ENCODE measurements around the gene LDB2. TPM values are rescaled to one million over a fixed set of nuclear protein-coding genes. Genes with fewer than 3 reads are reported as not detected.
A peak's percentile ranks its signal among the peaks of the same experiment; 100 is the strongest.

Gene LDB2
- total RNA-seq, 1 donor from 2014 or later, result 363 TPM

DNA sequence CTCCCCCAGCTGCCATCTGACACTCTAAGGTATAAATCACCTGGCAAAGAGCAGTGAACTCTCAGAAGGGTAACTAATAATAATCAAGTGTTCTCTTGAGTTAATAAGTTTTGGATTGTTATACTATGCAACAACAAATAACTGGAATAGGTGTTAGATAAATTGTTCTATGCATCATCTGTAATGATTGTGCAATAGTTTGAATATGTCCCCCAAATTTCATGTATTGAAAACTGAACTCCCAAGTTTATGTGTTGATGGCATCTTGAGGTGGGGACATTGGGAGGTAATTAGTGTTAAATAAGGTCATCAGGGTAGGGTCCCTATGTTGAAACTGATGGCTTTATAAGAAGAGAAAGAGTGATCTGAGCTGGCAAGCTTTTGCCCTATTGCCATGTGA is 399.5 kb downstream of the LDB2 start:
- DNase-seq (ENCODE audit: low read depth in 2 of 2), result no peak

DNA sequence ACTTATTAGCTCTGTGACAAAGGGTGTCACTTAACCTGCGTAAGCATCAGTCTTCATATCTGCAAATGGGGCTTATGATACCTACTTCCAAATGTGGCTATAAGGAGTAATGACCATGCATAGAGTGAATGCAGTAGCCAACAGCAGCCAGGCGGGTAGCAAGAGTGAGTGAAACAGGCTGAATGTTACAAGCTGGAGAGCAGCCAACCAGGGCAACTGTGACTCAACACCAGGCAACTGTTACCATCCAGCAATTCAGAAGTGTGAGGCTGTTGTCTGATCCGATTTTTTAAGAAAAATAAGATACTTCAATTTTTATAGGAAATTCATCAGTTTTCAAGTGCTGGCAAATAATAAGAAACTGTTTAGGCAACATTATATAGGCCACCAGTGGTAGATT is 401.9 kb downstream of the LDB2 start:
- DNase-seq (ENCODE audit: low read depth in 2 of 2), result peak; percentile 47 to 63

DNA sequence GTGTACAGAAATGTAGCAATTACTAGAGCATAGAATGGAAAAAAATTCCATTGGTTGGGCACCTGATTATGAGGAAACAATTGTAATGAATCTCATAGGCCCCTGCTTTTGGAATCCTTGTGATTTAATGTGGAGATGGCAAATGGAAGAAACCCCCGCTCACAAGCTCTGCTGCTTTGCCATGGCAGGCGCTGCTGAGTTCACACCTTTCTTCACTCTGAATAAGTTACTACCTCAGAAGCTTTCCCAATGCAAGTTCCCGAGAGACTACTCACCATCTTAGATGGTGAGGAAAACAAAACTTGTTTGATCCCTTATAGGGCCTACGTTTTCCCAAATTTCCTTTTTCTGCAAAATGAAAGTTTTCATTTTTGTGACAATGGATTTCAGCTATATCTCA is 405.6 kb downstream of the LDB2 start:
- no peak for DNase-seq (ENCODE audit: low read depth in 2 of 2)

DNA sequence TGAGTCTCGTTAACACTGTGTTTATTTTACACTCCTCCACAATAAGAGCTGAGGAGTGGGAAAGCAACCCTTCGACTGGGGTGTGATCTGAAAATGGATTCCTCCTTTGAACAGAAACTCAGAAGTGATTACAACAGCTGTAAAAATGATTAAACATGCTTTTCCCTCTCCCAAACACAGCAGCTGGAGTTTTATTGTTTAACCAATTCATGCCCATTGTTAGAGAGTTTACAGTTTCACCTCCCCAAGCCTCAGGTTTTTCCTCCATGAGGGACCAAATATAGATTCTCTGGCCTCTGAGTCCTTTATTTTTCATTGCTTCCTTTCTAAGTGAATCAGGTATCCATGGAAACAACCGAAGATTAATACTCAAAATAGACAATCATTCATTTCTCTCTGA is 409.2 kb downstream of the LDB2 start:
- DNase-seq (ENCODE audit: low read depth in 2 of 2), result no peak

DNA sequence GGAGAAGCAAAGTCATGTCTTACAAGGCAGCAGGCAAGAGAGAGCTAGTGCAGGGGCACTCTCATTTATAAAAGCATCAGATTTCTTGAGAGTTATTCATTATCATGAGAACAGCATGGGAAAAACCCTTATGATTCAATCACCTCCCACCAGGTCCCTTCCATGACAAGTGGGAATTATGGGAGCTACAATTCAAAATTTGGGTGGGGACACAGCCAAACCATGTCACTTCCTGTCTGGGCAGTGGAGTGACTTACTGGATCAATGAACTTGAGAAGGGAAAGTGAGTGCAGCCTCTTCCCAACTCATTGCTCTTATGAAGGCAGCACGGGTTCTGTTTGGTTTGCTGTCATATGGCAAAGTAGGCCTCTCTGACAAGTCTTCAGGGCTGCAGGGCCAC is 410.4 kb downstream of the LDB2 start:
- DNase-seq (ENCODE audit: low read depth in 2 of 2), result no peak

DNA sequence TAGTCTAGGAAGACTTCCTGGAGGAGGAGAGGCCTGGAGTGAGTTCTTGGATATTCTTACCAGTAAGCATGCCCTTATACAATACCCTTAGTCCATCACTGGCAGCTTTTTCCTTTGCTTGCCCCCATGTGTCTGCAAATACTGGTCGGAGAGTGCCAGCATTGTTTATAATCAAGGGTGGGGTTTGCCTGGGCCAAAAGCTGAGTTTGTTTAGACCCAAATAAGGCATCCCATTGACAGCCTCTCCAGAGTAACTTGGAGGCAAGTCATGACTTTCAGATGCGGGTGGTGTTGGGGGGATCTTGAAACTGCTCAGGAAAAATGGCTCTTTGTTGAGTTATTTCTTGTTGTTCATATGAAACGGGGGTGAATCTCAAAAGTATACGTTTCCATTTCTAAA is 413.7 kb downstream of the LDB2 start:
- no peak for DNase-seq (ENCODE audit: low read depth in 2 of 2)

DNA sequence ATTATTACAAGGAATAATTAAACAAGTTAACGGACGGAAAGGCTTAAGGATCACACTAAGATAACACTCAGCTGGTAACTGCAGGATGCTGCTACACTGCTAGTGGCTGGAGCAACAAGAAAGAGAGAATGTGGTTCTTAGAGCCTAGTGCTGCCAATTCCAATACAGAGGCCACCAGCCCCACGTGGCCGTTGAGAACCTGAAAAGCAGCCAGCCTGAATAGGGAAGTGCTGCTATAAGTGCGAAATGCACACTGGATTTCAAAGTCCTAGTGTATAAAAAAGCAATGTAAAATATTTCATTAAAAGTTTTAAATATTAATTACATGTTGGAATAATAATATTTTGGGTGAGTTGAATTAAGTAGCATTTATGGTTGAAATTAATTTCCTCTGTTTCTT is 414.9 kb downstream of the LDB2 start:
- DNase-seq (ENCODE audit: low read depth in 2 of 2), result no peak

DNA sequence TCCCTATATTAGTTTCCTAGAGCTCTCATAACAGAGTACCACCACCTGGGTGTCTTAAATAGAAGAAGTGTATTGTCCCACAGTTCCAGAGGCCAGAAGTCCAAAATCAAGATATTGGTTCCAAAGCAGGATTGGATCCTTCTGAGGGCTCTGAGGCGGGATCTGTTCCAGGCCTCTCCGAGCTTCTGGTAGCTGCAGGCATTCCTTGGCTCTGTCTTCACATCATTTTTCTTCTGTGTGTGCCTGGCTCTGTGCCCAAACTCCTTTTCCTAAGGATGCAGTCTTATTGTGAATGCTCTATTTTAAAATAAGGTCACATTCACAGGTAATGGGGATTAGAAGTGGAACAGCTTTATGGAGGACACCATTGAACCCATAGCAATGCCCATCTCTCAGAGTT is 418.4 kb downstream of the LDB2 start:
- no peak for DNase-seq (ENCODE audit: low read depth in 2 of 2)

DNA sequence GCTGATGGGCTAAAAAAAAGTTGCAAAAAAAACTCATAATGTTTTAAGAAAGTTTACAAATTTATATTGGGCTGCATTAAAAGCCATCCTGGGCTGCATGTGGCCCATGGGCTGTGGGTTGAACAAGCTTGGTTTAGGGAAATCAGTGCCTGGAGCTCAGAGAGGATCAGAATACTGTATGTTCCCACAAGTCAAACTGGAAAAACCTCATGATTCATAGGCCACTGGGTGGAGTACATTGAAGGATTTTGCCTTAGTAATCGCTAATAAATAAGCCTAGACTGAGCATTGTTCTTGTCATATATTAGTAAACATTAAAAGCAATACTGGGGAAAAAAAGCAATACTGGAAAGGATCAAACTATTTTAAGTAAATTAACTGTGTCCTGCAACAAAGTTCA is 425.9 kb downstream of the LDB2 start:
- DNase-seq (ENCODE audit: low read depth in 2 of 2), result no peak

DNA sequence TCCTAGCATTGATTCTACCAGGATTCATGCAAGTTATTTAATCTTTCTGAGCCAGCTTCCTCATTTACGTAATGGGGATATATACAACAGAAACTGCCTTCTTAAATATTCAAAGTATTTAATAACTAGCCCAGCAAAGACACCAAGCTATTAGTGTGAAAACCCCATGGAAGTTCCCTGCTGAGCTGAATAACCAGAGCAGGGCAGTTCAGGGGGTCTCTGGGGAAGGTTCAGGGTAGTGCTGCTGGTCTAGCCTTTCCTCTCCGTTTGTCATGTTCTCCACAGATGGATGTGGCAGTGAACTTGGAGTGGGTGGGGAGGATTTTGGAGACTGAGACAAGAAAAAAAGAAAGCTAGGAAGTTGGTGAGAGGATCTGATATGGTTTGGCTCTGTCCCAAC is 431.4 kb downstream of the LDB2 start:
- DNase-seq (ENCODE audit: low read depth in 2 of 2), result no peak

DNA sequence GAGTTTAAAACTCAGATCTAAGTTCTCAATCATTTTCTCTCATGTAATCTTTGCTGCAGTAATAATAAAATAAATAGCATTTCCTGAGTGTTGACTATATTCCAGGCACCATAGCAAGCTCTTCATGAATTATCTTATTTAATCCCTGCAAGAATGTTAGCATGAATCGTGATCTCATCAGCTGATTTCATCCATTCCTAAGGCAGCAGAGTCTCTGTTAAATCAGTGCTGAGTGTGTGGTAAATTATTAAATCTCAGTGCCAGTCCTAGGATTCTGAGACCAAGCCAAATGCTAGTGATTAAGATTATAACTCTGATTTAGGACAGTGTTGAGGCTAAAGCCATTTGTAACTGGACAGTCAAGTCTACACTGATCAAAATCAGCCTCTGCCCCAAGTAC is 431.9 kb downstream of the LDB2 start:
- no peak for DNase-seq (ENCODE audit: low read depth in 2 of 2)

DNA sequence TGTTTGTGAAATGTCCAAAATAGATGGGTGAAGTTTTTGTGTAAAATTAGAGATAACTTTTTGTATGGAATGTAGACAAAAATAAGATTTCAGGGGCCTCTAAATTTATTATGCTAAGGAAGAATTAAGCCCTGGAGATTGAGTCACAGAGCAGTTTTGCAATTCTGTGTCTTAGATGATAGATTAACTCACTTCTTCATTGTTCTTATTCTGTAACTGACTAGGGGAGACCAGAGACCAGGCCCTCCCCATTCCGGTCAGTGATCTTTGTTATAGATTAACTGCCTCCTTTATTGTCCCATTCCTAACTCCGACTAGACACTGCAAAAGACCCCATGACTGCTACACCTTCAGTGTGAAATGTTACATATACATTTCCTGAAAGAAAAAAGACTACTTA is 433.8 kb downstream of the LDB2 start:
- DNase-seq (ENCODE audit: low read depth in 2 of 2), result no peak

DNA sequence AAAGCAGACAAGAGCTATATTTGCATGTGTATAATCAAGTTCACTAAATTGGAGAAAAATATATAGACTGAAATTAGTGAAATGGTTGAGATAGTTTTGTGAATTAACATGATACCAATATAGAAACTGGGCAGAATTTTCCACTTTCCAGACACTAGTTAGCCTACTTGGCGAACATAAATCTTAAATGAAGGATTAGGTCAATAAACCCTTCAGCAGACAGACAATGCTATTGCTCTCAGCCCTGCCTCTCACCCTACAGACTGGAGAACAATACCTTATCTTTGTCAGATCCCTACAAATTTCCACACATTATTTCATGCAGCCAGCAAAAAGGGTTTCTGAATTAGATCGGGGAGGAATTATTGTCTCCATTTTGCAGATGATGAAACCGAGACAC is 435.8 kb downstream of the LDB2 start:
- no peak for DNase-seq (ENCODE audit: low read depth in 2 of 2)

DNA sequence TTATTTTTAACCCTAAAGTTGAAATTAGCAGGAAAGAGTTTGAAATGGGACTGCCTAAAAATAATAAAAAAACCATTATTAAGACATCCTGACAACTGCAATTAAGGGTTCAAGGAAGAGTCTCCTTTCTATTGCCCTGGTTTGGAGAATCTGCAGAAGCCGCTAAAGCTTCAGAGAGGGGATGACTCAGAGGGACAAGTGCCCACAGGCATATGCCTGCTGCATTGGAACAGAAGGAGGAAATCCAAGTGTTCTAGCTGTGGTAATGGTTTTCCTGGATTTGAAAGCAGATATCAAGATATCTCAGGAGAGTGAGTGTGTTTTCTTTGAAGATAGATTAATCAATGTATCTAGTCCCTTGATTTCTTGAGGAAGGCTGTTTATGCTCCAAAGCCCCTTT is 437.1 kb downstream of the LDB2 start:
- DNase-seq (ENCODE audit: low read depth in 2 of 2), result peak in 1 of 2 donors; percentile 17

DNA sequence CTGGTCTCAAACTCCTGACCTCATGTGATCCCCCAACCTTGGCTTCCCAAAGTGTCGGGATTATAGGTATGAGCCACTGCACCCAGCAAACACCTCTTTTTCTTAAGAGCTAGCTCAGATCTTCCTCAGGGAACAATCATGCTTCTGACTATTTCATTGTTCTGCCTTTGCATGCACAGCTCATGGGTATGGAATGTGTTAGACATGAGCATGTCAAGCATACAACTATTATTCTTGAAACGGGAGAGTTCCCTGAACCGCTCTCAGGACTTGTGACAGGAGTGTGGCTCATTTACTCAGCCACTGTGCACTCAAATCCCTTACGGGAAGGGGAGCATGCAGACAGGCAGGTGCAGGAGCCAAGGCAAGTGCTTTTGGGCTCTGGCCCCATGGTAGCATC is 440.5 kb downstream of the LDB2 start:
- DNase-seq (ENCODE audit: low read depth in 2 of 2), result no peak
